NCI-H1417 treated with DMSO at 0.1 percent for 48 hours (cell line): Measurements from ENCODE around the gene MAP2.

Source experiments
- DNase-seq: peaks from one replicate; lab custom pipeline; 2025; lab: John Stamatoyannopoulos, UW

The MAP2 gene

GRCh38 chr2:209648714-209649113 is 224.9 kb downstream of the MAP2 start:
- DNase-seq = no peak

- no peak for DNase-seq
Measured at GRCh38 chr2:209653134-209653533, 229.3 kb downstream of the MAP2 start.

GRCh38 chr2:209661286-209661894 is 237.5 kb downstream of the MAP2 start:
- DNase-seq = no peak

- DNase-seq = no peak
Measured at GRCh38 chr2:209662021-209662420, 238.2 kb downstream of the MAP2 start.

- no peak for DNase-seq
Measured at GRCh38 chr2:209663139-209663538, 239.3 kb downstream of the MAP2 start.

GRCh38 chr2:209663656-209664055 is 239.8 kb downstream of the MAP2 start:
- no peak for DNase-seq

- no peak for DNase-seq
Measured at GRCh38 chr2:209666296-209666695, 242.4 kb downstream of the MAP2 start.

- peak; percentile 9 for DNase-seq
Measured at GRCh38 chr2:209671020-209671680, 247.3 kb downstream of the MAP2 start.

- no peak for DNase-seq
Measured at GRCh38 chr2:209673811-209674210, 250.0 kb downstream of the MAP2 start.

- DNase-seq = no peak
Measured at GRCh38 chr2:209680596-209680995, 256.7 kb downstream of the MAP2 start.

GRCh38 chr2:209681201-209681735 is 257.4 kb downstream of the MAP2 start:
- no peak for DNase-seq

GRCh38 chr2:209682646-209683045 is 258.8 kb downstream of the MAP2 start:
- DNase-seq = no peak

GRCh38 chr2:209685340-209685739 is 261.5 kb downstream of the MAP2 start:
- DNase-seq = no peak

- DNase-seq = no peak
Measured at GRCh38 chr2:209685963-209686362, 262.1 kb downstream of the MAP2 start.

- no peak for DNase-seq
Measured at GRCh38 chr2:209686448-209686847, 262.6 kb downstream of the MAP2 start.

GRCh38 chr2:209687323-209687969 is 263.6 kb downstream of the MAP2 start:
- no peak for DNase-seq

- DNase-seq = no peak
Measured at GRCh38 chr2:209688385-209688784, 264.5 kb downstream of the MAP2 start.

GRCh38 chr2:209690029-209690754 is 266.3 kb downstream of the MAP2 start:
- no peak for DNase-seq

- DNase-seq = no peak
Measured at GRCh38 chr2:209694748-209695147, 270.9 kb downstream of the MAP2 start.

GRCh38 chr2:209696836-209697711 is 273.2 kb downstream of the MAP2 start:
- no peak for DNase-seq

GRCh38 chr2:209702775-209703174 is 278.9 kb downstream of the MAP2 start:
- no peak for DNase-seq

GRCh38 chr2:209713219-209713618 is 289.4 kb downstream of the MAP2 start:
- DNase-seq = no peak
